Heart right ventricle (tissue), 16 donors: ENCODE data around the gene PNO1. TPM values are rescaled to one million over a fixed set of nuclear protein-coding genes. Genes with fewer than 3 reads are reported as not detected.

Source experiments
- ATAC-seq, 8 donors: fragments of 200-7000 bp; cut with Tn5 transposase; one replicate each; pipeline ENCODE4 v1.9.1; 2020; ENCODE audit warnings: mild to moderate bottlenecking in 8 of 8, moderate library complexity in 8 of 8, moderate number of reproducible peaks in 1 of 8
- DNase-seq, 2 donors: peaks; one replicate each; pipeline ENCODE4 v3.0.0-alpha.2; 2020
- H3K27ac ChIP-seq, 10 donors: fragments of 200-600 bp; sonication (generic) in 2 of 10; one replicate each; pipeline versions ENCODE4 v1.5.0 to v1.8.0; 2020 to 2022; ENCODE audit warnings: mild to moderate bottlenecking in 3 of 10
- H3K27me3 ChIP-seq, 7 donors: fragments of 200-600 bp; one replicate each; pipeline ENCODE4 v1.8.0; 2021 to 2022; ENCODE audit warnings: mild to moderate bottlenecking in 2 of 7
- H3K36me3 ChIP-seq, 9 donors: fragments of 200-600 bp; sonication (generic) in 1 of 9; one replicate each; pipeline versions ENCODE4 v1.5.0 to v1.8.0; 2020 to 2022; ENCODE audit warnings: mild to moderate bottlenecking in 2 of 9
- H3K4me1 ChIP-seq, 9 donors: fragments of 200-600 bp; sonication (generic) in 1 of 9; one replicate each; pipeline versions ENCODE4 v1.5.0 to v1.8.0; 2020 to 2022; ENCODE audit warnings: mild to moderate bottlenecking in 4 of 9
- H3K4me3 ChIP-seq, 10 donors: fragments of 200-600 bp; sonication (generic) in 2 of 10; one replicate each; pipeline versions ENCODE4 v1.5.0 to v1.8.0; 2020 to 2022; ENCODE audit warnings: mild to moderate bottlenecking in 7 of 10, moderate library complexity in 2 of 10
- H3K9me3 ChIP-seq, 11 donors: fragments of 200-600 bp in 10 of 11; sonication (generic) in 2 of 11; one replicate each; pipeline versions ENCODE4 v1.5.0 to v1.8.0; 2013 to 2022; ENCODE audit warnings: mild to moderate bottlenecking in 2 of 11, control low read depth in 1 of 11, moderate library complexity in 1 of 11
- WGBS, 2 donors: extraction: QIAGEN DNeasy Blood & Tissue Kit; methylation state at CpG; one replicate each; pipeline ENCODE4 v1.1.7; 2013; ENCODE audit warnings: inconsistent platforms in 1 of 2; 5-methylcytosine and 5-hydroxymethylcytosine counted together
- intact Hi-C, 10 donors: fragments of 100-400 bp; cut with DNase I; formaldehyde crosslinking; loops; one replicate each; pipeline versions ENCODE4 v1.11.1 to v1.14.2; 2022
- polyA plus RNA-seq, 2 donors: library from polyadenylated mRNA; stranded (reverse); fragments of 200-250 nt; gene quantifications; one replicate each; pipeline ENCODE4 v1.2.3, GENCODE V29; 2013
- total RNA-seq, 10 donors: library from RNA; stranded (reverse); fragmentation: NEBNext Ultra II Directional in 3 of 10; extraction: Animal tissue kit (Norgen Biotek cat#: 25700) in 3 of 10; gene quantifications; one replicate each; pipeline versions ENCODE4 v1.2.1 to v1.2.4, GENCODE V29; 2021 to 2023
- TF ChIP-seq, protein P1 (sequence below), 9 donors: fragments of 200-600 bp; sonication (generic) in 2 of 9; IDR thresholded peaks; one replicate each; pipeline versions ENCODE4 v1.5.0 to v1.8.0; 2021 to 2022; ENCODE audit warnings: antibody characterized with exemption in 9 of 9, mild to moderate bottlenecking in 5 of 9, moderate library complexity in 1 of 9
- donor health status: Arrhythmogenic right ventricular cardiomyopathy.
- donor health status: ischemic (EF 13 %, LVEDD 7.1; RV severe dilation, severe dysfunction).
- donor health status: healthy with polysubstance abuse.
- donor health status: DM: no; HTN: yes; CAD: no.
- donor health status: DM: no; HTN: no; CAD: no.
- donor health status: ischemic (EF 25% LVEDD 6.9; RV normal size, moderate dysfunction).
- donor health status: ischemic (EF 25% LVEDD 5.7; RV mildly dilated, moderate dysfunction).
- donor health status: healthy.
- donor health status: DM: yes; HTN: yes; CAD: no.
- donor health status: Ischemic cardiomyopathy.
- donor health status: ischemic (EF 35%, LVEDD 5.7; RV mildly dilated, moderate dysfunction).
- donor health status: nonischemic (EF 11% LVEDD 7.7; RV severe dilation, severe dysfunction).
- donor health status: DM: yes; HTN: yes; CAD: no.
- donor health status: PGD.
- donor health status: ischemic (EF 29% LVEDD 5.4; RV normal size, mild dysfunction).
- donor health status: nonischemic (EF 23%, LVEDD 6.1; RV moderate dilation, normal function).

The PNO1 gene
- total and polyA plus RNA-seq, 12 donors, result 4.4 to 13.5 (median 8.6) TPM

- TF ChIP-seq, protein P1, sequence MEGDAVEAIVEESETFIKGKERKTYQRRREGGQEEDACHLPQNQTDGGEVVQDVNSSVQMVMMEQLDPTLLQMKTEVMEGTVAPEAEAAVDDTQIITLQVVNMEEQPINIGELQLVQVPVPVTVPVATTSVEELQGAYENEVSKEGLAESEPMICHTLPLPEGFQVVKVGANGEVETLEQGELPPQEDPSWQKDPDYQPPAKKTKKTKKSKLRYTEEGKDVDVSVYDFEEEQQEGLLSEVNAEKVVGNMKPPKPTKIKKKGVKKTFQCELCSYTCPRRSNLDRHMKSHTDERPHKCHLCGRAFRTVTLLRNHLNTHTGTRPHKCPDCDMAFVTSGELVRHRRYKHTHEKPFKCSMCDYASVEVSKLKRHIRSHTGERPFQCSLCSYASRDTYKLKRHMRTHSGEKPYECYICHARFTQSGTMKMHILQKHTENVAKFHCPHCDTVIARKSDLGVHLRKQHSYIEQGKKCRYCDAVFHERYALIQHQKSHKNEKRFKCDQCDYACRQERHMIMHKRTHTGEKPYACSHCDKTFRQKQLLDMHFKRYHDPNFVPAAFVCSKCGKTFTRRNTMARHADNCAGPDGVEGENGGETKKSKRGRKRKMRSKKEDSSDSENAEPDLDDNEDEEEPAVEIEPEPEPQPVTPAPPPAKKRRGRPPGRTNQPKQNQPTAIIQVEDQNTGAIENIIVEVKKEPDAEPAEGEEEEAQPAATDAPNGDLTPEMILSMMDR (IDR thresholded peaks at IDR 0.05), result no peak
- ATAC-seq, result peak in 3 of 8 donors; percentile 31 to 53 (median 44)
- no peak overlapping the region for H3K4me3 ChIP-seq
- peaks cover 0 to 4% (median 0%) of the 10 kb centered on the region in 9 donors for H3K36me3 ChIP-seq
- H3K27ac ChIP-seq, result peak overlapping the region in 8 of 10 donors; percentile 24 to 85 (median 60)
- H3K27me3 ChIP-seq, result no peaks in the 10 kb centered on the region
- no peak for DNase-seq
- intact Hi-C loops, result no loop called here
- peaks cover 5 to 49% (median 39%) of the 10 kb centered on the region in 9 donors for H3K4me1 ChIP-seq
- no peaks in the 10 kb centered on the region for H3K9me3 ChIP-seq
Measured at GRCh38 chr2:68151037-68151436, 6.7 kb upstream of the PNO1 start.

- ATAC-seq, result peak in 1 of 8 donors; percentile 28
- peak overlapping the region in 2 of 10 donors; percentile 13 to 14 for H3K4me3 ChIP-seq
Measured at GRCh38 chr2:68152681-68153347, 4.9 kb upstream of the PNO1 start.

GRCh38 chr2:68155618-68156017 is 2.1 kb upstream of the PNO1 start:
- TF ChIP-seq, protein P1 (IDR thresholded peaks at IDR 0.05), result no peak
- H3K9me3 ChIP-seq, result no peaks in the 10 kb centered on the region
- DNase-seq (no peak), ATAC-seq (no peak)
- 97 to 98% methylated on average over 7 of the region's 7 CpGs for WGBS, 2 donors
- intact Hi-C loops, result loop anchor here in 4 of 10 donors (2.0 to 5.0 kb wide), 2 partner anchors 95 to 97 kb away; partner anchors contain the start of gene PPP3R1 (in 3 of the 4)
- H3K27ac ChIP-seq, result no peak overlapping the region
- H3K36me3 ChIP-seq, result peaks cover 0 to 13% (median 3%) of the 10 kb centered on the region in 9 donors
- peaks cover 5 to 69% (median 58%) of the 10 kb centered on the region in 9 donors for H3K4me1 ChIP-seq
- peak overlapping the region in 1 of 10 donors; percentile 96 for H3K4me3 ChIP-seq
- H3K27me3 ChIP-seq, result no peaks in the 10 kb centered on the region

More at GRCh38 chr2:68152681-68153347, 4.9 kb upstream of the PNO1 start:
- TF ChIP-seq, protein P1 (IDR thresholded peaks at IDR 0.05), result no peak
- Histone ChIP-seq H3K27ac (peak overlapping the region; percentile 14 to 85 (median 70)), H3K9me3 (no peaks in the 10 kb centered on the region), H3K4me1 (peaks cover 5 to 57% (median 47%) of the 10 kb centered on the region in 9 donors), H3K27me3 (no peaks in the 10 kb centered on the region), H3K36me3 (no peaks in the 10 kb centered on the region)
- WGBS, 2 donors, result 34 to 45% methylated on average over 3 of the region's 3 CpGs
- intact Hi-C loops, result no loop called here
- no peak for DNase-seq

DNA sequence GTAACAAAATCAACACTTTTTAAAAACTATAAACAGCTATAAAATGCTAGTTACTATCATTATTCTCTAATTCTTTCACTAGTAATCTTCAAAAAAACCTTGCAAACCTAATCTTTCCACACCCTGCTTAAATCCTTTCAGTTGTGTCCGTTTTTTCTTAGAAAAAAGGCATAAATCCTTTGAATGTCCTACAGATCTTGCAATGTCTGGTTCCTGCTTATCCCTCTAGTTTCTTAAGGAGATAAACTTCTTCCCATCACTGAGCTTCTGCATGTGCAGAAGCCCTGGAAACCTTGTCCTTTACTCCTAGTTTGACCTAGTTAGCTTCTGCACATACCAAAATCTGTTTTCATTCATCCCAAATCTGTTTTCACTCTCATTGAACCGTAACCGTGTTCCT is 1.3 kb upstream of the PNO1 start:
- DNase-seq, result no peak
- TF ChIP-seq, protein P1 (IDR thresholded peaks at IDR 0.05), result no peak
- Histone ChIP-seq H3K27me3 (no peaks in the 10 kb centered on the region), H3K36me3 (peaks cover 0 to 21% (median 6%) of the 10 kb centered on the region in 9 donors), H3K9me3 (no peaks in the 10 kb centered on the region), H3K4me3 (peak overlapping the region; percentile 59 to 96 (median 76)), H3K4me1 (peaks cover 5 to 61% (median 50%) of the 10 kb centered on the region in 9 donors), H3K27ac (peak overlapping the region in 9 of 10 donors; percentile 83 to 95 (median 92))
- 10 to 12% methylated on average over 3 of the region's 3 CpGs for WGBS, 2 donors
- intact Hi-C loops, result loop anchor here in 4 of 10 donors (2.0 to 5.0 kb wide), 2 partner anchors 94 to 96 kb away; partner anchors contain the start of gene PPP3R1 (in 3 of the 4)
- no peak for ATAC-seq
